Endometrium (tissue), 2 donors: ENCODE data around the gene STAT1.

ENCODE experiments used
- FAIRE-seq: peaks from 2 replicates; lab custom pipeline; 2012; peaks lifted over from hg19 to GRCh38; lab: Jason Lieb, UNC
- donor health status: control.
- donor health status: control.

The STAT1 gene

DNA sequence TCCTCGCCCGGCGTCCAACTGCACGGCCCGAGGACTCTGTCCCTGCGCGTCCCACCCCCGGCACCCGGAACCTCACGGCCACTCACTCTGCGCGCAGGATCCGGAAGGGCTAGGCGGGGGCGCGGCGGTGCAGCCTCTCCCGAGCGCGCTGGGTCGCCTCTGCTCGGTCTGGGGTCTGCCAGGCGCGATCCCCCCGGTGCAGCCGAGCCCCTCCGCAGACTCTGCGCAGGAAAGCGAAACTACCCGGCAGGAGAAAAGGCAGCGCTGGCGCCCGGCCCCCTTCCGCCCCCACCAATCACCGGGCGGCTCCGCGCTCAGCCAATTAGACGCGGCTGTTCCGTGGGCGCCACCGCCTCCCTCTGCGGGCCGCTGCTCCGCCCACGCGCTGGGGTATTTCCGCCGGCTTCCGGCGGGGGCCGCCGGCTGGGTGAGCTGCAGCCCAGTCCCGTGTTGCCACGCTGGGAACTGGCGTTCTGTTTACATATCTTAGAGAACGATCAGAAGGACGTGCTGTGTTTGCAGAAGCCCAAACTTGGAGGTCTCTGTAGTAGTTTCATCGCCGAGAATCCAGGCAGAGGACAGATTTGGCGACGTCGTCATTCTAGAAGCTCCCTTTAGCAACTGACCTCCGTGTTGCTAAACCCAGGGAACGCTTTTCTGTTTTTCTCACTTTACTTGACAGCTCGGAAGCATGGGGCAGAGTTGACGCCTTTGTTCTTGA lies at the start of gene STAT1:
Gene STAT1, minus strand, starts transcription at position 240 of the 721 bp plus-strand sequence. CDS start 4,168 bp downstream, outside the sequence.
- FAIRE-seq: no peak

DNA sequence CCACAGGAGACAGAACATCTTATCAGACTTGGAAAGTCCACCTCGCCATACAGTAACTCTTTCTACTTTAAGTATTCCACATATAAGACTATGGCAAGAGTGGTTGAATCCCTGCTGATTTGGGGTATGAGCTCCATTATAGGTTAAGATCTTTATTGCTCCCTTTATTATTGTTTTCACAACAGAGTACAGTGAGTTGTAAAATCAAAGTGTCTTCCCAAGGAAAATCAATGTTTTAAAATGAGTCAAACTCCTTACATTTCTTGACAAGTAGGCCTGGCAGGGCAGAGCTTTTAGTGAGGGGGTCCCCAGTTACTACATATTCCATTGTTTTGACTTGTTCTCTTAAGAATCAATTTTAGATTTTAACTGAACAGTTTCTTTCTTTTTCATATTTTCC lies 49.6 kb upstream of the STAT1 start:
- FAIRE-seq: no peak

DNA sequence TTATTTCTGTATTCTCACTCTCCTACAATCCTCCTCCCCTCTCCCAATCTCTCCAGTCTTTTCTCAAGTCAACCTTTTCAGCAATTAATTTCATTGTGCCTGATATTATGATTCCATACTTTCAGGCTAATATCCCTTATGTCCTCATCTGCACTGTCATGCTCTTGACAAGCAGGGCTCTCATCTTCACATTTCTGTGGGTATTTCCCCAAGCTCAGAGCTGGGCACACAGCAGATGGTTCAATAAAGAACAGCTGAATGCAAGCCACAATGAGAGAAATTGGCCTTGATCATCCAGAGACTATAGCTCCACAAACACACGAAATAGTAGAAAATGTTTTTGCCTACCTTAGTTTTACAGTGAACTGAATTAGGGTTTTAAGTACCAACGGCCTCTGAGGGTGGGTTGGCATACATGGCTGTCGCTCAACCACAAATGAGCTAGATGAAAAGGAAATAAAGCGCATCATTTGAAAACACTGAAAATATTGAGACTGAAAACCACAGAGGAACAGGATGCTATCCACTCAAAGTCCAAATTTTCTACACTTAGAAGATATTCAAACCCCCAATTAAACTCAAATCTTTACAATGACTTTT lies 47.5 kb upstream of the STAT1 start:
- no peak for FAIRE-seq

DNA sequence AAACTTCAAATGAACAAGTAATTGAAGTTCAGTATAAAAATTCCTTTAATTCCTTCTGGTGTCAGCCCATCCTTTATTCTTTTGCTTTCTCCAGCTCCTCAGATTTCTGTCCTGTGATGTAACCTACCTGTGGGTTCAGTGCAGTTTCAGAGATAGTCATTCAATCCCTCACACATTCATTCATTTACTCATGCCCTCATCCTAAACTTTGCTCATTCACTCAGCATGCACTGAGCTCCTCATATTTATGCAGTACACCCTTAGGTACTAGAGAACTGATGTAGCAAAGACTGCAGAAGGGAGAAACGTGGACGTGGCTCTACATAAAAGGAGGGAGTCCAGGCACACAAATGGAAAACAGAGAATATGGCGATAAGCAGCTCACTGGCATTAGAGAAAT lies 45.3 kb upstream of the STAT1 start:
- FAIRE-seq: no peak

DNA sequence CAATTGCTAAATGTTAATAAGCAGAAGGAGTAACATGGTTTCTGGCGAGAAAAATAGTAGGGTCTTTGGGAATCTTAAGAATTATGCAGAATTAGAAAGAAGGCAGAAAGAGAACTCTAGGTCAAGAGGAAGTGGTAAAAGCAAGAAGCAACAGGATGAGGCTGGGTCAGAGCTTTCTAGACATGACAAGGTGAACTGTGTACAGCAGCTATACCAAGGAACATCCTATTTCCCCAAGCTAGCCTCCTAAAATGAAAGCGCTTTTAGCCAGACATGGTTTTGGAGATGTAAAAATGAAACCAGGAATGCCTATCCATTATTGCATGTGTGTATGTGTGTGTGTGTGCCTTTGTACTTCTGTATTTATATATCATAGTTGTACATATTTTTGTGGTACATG lies 42.3 kb upstream of the STAT1 start:
- FAIRE-seq: no peak

DNA sequence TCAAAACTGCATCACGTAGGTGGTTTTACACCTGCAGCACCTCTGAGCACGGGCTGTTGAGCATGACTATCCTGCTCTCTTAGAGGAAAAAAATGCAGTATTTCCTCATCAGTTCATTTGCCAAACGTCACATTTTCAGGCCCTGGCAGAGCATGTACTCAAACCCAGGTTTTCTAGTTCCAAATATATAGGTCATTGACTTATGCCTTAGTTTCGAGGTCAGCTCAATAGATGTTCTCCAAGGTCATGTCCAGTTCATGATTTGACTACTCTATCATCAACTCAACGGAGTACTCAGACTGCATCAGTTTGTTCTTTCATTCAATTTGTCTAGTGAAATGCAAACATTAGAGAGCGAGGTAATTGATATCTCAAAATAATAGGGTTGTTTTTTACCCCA lies 39.3 kb upstream of the STAT1 start:
- FAIRE-seq: no peak

DNA sequence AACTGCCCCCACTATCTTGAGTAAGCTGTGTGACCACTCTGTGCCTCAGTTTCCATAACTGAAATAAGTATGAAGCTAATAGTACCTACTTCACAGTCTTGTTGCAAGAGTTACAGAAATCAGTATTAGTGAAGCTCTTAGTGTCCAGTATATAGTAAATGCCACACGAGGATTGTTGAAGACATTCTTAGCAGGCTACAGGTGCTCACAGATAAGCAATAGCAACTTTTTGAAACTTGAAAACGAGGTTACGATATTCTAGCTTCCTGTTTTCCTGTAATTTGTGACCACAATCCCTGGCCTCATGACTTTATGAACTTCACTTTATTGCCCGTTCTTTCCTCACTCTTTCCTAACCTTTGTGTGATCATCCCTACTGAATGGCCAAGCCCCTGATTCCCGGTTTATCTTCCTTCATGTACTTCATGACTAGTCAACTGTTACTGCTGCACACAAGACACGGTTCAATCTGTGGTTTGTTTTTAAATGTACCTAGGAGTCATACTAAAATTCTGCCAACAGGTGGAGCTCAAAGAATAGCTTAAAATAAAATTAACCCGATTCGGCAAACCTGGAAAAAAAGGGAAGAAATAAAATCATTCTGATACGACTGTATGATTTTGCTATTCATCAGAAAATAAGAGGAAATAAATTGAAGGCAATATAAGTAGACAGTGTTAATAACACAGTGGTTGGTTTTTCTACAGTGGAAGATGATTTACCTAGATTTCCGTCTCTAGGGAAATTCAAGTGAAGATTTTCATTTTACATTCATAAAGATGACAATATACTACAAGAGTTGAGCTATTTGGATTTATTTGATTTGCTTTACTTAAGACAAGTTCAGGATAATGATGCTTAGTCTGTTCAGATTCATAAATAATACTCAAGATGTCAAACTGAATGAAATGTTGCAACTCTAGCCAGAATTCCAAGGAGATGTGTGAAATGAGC lies 38.1 kb upstream of the STAT1 start:
- FAIRE-seq: peak; percentile 89

DNA sequence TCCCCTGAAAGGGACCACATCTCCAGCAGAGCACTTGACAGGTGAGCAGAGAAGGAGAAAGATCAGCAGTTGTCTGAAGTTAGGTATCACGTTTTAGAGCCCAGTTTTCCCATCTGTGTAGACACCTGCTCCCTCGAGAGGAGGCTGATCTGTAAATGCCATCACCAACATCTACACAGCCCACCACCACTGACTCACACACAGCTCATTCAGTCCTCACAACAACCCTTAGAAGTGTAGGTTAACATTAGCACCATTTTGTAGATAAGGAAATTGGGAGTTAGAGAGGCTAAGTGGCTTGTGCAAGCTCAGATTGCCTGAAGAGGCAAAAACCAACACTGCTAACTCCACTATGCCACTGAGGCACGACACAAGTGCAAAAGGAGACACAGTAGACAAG lies 37.2 kb upstream of the STAT1 start:
- FAIRE-seq: no peak

DNA sequence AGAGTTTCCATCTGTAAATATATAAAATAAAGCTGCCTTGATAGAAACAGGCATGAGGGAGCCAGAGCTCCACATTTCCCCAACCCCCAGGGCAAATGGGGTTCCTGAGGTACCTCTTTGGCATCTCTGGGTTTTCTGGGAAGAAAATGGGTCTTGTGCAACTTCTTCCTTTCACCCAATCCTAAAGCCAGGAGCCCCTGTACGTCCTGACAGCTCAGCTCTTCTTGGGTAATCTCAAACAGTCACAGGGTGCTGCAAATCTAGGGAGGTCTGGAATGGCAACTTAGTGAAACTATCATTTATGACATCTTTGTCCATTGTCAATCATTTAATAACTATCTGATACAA lies 36.6 kb upstream of the STAT1 start:
- no peak for FAIRE-seq

DNA sequence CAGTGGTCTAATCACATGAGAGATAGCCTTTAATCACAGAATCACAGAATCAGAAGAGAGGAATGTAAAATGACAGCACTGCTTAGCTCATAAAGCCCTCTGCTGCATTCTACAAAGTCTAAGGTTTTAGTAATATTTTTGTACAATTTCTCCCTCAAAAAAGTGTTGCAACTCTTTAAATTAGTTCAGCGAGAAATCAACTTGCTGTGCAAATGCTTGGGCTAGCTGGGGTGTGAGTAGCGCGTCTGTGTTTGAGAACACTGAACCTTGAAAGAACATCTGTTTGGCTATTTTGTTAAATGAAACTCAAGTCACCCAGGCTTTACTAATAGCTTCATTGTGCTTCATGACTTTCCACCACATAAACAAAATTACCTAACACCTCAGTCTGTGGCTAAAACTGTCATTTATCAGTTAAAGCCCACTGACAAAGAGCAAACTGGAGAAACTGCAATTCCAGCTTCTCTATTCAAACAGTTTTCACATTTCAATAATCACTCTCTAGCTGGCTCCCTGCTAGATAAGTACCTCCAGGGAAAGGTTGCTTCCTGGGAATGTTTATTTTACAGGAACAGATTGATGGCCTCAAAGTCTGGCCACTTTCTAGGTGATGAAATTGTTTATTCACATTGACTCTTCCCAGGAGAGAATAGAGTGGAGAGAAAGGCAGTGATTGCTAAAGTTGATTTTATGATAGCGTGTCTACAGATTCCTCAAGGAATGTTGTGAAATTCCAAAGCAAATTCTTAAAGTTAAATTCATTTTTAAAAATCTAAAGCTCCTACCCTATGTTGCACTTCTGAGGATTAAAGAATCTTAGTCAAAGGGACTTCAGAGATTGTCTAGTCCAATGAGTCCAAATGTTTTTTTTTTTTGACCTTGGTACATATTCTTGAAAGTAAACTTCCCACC lies 36.0 kb upstream of the STAT1 start:
- FAIRE-seq: no peak

DNA sequence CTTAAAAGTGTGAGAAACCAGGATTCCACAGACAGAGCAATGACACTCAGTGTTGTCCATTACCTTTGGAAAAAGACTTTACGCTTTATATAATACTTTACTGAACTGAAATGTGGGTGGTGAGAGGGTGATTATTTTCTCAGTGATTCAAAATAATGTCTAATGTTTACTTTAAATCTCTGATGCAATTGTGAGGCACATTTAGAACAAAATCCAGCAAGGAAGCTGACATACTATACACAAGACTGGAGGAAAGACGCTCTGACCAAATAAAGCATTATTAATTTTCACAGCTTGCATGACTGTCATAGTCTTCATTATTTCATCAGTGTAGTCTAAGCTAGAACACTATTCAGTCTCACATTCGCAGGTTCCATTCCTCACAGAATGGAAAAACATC lies 34.1 kb upstream of the STAT1 start:
- FAIRE-seq: no peak

DNA sequence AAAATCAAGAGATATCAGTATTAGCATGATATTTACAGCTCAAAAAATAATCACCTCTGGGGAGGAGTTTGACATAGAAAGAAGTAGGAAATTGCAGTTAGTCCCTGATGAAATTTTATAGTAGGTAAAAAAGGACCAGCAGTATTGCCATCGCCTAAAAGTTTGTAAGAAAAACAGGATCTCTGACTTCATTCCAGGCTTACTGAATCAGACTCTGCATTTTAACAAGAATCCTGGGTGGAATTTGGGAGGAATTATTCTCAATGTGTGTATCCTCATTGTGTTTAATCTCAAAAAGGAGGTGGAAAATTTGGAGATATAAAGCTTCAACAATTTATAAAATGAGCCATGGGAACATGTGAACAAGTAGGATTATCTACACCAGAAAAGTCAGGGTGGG lies 31.2 kb upstream of the STAT1 start:
- FAIRE-seq: no peak

DNA sequence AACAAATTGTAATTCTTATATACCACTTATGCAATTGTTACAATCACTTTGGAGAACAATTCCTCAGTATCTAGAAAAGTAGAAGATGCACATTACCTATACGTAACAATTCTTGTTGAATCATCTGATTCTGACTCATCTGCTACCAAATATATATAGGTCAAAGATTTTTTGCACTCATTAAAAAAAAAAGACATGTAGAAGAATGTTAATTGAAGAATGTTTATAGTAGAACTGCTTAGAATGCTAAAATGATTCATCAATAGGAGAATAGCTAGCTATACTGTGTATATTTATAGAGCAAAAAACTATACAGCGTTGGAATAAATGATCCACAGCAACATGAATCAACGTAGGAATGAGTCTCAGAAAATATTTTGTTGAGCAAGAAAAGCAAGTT lies 29.5 kb upstream of the STAT1 start:
- no peak for FAIRE-seq

DNA sequence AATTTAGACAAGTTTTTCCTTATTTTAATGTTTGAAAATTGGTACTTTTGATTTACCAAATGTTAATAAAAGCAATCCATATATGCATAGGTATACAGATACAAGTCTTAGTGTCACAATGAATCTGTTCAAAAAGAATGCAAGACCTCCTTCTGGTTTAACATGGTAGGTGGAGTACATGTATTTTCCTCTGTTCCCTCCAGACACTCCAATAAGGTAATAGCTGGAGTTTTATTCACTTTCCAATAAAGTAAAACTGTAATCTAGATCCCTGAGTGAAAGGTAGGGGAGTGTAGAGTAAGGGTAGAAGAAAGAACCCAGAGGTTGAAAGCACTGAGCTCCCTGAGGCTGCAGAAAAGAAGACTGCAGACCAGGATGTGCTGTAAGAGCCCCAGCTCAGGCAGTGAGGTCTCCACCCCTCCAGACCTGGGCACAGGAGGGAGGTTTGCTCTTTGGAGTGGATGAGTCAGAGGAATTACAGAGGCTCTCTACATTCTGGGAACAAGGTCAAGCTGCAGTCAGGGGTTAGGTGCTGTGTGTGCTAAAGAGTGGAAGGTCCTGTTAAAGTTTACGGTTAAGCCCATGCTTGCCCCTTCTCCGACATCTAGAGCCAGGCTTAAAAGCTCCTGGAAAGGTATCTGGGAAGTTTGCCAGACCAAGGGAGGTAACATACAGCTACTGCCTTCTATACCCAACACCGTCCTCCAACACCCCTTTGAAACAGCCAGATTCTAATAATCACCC lies 27.6 kb upstream of the STAT1 start:
- no peak for FAIRE-seq

DNA sequence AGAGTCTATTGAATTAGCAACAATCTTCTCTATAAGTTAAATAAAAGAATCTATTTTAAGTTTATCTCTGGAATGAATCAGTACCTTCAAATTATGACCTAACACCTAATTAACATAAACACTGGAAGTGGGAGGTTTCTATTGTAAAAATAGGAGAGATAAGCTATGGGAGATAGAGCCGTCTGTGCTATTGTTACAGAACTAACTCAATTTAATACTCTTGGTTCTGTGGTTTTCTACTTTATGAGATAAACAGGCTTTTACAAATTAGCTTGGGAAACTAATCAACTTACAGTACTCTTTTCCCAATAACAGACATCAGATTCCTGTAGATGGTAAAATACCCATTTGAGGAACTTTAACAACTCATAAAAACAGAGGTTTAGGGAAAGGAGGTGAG lies 25.6 kb upstream of the STAT1 start:
- no peak for FAIRE-seq

DNA sequence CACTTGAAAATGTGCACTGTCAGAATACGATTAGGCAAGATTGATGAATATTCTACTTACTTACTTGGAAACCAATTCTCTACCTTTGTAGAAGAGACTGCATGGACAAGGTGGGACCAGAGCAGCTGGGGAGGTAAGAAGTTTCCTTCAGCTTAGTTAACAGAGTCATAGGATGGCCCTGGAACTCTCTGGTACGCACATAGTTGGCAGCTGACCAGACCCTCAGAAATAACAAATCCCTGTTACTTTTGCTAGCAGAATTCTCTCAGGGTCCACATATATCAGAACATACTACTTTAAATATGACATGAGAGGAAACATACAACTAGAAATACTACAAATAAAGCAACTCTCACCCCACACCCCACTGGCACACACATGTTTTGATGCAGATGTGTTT lies 24.8 kb upstream of the STAT1 start:
- FAIRE-seq: no peak

DNA sequence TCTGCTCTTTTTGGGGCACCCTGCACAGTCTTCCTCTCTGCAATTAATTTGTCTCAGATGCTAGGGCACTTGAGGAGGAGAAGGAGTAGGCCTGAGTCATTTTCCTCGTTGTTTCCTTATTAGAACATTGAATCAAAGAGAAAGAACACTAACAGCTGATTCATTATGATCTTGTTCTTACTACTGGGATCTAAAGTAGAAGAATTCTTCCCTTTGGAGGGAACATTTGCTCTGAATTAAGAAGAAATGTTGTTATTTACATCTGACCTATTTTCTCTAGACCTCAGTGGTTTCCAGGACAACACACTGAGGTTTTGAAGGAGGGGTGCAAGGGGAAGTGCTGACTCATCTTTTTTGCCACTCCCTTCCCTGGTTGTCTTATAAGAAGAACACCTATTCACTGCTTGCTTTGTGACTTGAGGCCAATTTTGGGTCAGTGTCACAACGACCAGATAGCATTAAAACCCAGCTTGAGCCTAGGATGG lies 24.3 kb upstream of the STAT1 start:
- FAIRE-seq: peak; percentile 93

DNA sequence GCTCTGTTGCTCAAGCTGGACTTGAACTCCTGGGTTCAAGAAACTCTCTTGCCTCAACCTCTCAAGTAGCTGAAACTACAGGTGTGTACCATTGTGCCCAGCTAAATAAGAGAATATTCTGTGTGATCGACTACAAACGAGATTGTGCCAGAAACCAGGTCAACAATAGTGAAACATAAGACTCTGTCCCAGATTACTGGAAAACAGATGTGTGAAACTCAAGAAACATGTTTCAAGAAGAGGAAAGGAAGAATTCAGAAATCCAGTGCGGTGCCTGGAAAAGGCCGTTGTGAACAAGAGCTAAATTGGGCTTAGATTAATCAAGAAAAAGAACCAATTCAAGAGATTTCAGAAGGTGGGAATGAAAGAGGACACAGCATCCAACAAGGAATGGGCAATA lies 23.4 kb upstream of the STAT1 start:
- FAIRE-seq: no peak

DNA sequence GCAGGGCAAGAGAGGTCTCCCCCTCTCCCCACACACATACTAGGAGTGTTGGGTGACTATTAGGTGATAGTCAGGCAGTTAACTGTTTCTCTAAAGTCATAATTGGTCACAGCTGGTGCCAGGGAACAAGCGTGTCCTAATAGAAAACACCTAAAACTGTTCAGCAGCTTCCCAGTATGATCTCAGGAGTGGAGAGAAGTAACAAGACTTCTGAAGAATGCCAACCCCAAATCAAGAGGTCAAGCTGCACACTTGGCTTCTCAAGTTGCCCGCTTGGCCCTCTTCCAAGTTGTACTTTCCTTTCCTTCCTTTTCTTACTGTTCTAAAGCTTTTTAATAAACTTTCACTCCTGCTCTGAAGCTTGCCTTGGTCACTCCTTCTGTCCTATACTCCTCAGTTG lies 22.4 kb upstream of the STAT1 start:
- no peak for FAIRE-seq

DNA sequence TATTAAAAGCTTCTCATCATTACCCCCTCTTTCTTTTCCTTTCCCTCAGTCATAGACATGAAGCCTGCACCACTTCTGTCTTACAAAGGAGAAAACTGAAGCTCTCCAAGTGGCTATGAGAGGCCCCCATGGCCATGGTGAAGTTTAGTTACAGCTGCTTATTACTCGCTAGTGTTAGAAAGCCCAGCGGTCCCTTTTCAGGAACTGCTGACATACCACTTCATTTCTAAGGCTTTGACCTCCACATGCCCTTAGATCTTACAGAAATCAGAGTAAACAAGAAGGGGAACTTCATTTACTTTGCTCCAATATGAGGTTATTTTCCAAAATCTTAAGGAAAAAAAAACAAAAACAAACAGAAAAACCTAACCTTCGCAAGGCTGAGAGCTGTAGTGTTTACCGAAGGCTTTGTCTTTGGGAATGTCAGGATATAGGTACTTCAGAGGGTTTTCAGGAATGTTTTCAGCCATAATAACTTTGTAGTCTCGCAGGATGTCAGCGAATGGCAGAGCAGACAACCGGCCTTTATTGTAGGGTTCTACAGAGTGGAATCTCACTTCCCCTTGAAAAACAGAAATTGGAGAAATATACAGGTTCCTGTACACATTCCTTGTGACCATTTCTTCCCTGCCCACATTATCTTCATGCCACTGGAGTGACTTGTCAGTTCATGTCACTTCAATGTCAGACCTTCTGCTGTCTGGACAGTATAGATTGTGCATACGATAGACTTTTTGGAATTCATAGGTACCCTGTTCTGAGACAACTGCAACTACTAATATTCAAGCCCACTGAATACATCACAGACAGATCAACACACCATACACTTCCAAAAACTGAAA lies 18.8 kb upstream of the STAT1 start:
- FAIRE-seq: no peak
